Neural cell (in vitro differentiated cells): ENCODE measurements around the gene SLIT3.

Source experiments
- EP300 ChIP-seq: fragments of 450-650 bp; conservative IDR thresholded peaks from 2 replicates; pipeline ENCODE4 v1.6.1; 2014; ENCODE audit warnings: antibody characterized with exemption, mild to moderate bottlenecking, moderate library complexity; ENCODE audit not compliant: poor library complexity, severe bottlenecking
- EZH2 ChIP-seq: fragments of 200-600, 300-800 bp; shearing (Covaris generic), sonication (generic); IDR thresholded peaks from 2 replicates; pipeline ENCODE4 v1.6.1; 2014; ENCODE audit warnings: antibody characterized with exemption, low read length, borderline replicate concordance, mild to moderate bottlenecking; ENCODE audit not compliant: insufficient read depth, poor library complexity, severe bottlenecking
- TAF1 ChIP-seq: IDR thresholded peaks from 2 replicates; pipeline ENCODE4 v1.6.1; 2012; ENCODE audit warnings: low read depth

DNA sequence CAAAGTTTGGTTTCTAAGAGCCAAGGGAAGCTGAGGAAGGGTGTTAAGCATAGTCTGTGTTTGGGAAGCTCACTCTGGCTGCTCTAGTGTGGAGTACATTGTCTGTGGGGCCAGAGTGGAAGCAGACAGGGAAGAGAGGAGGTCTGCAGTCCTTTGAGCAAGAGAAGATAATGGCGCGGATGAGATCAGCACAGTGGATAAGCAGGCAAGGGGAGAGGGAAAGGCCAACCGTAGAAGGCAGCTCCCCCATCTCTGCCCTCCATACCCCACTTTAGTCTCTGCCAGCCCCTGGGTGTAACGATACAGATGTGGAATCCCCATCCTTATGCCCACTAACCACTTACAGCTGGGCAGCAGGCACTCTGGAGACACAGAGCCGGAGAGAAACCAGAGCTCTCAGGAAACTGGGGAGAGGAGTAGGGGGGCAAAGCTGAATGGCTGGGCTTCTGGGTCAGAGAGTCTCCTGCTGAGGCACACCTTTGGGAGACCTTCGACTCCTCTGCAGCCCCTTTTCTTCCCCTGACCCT, 75.0 kb downstream of the SLIT3 start:
- TF ChIP-seq EZH2 (no peak), TAF1 (no peak), EP300 (no peak)
